HCT116 (cell line): ENCODE data around the gene METTL27.

Experiments used
- CEBPB ChIP-seq: IDR thresholded peaks from 2 replicates; pipeline ENCODE4 v1.6.1; 2012; ENCODE audit warnings: low read depth
- EGR1 ChIP-seq: IDR thresholded peaks from 2 replicates; pipeline ENCODE4 v1.6.1; 2012; ENCODE audit warnings: low read depth
- EZH2 ChIP-seq: fragments of 200-600 bp; sonication (generic); IDR thresholded peaks from 2 replicates; pipeline ENCODE4 v1.6.1; 2017; ENCODE audit warnings: antibody characterized with exemption, mixed run types
- EZH2phosphoT487 ChIP-seq: fragments of 200-600 bp; IDR thresholded peaks from 2 replicates; pipeline ENCODE4 v1.6.1; 2018; ENCODE audit warnings: antibody characterized with exemption, borderline replicate concordance
- POLR2A ChIP-seq: IDR thresholded peaks from 2 replicates; pipeline ENCODE4 v1.7.0; 2011; ENCODE audit warnings: borderline replicate concordance; ENCODE audit not compliant: insufficient read depth, insufficient read length; ENCODE audit errors: extremely low read depth
- POLR2AphosphoS5 ChIP-seq: IDR thresholded peaks from 2 replicates; pipeline ENCODE4 v1.6.1; 2011; ENCODE audit warnings: mild to moderate bottlenecking, low read depth, low read length, moderate library complexity
- TCF7L2 ChIP-seq: IDR thresholded peaks from 2 replicates; pipeline ENCODE4 v1.7.0; 2011; ENCODE audit warnings: borderline replicate concordance, inconsistent platforms; ENCODE audit not compliant: insufficient read depth, insufficient read length; ENCODE audit errors: extremely low read depth
- YY1 ChIP-seq: IDR thresholded peaks from 2 replicates; pipeline ENCODE4 v1.6.1; 2011; ENCODE audit warnings: low read length, low read depth, moderate library complexity, mild to moderate bottlenecking; ENCODE audit not compliant: insufficient replicate concordance; ENCODE audit errors: extremely low read depth
- TF ChIP-seq, protein P1 (sequence below), 3 experiments: fragments of 200-600 bp in 1 of 3; sonication (generic) in 1 of 3; IDR thresholded peaks in 2 of 3; conservative IDR thresholded peaks in 1 of 3; 2 replicates each; pipeline ENCODE4 v1.5.1; 2012 to 2017; ENCODE audit warnings: low read depth in 2 of 3, low read length in 2 of 3, antibody characterized with exemption in 1 of 3, borderline replicate concordance in 1 of 3, control low read depth in 1 of 3, mild to moderate bottlenecking in 1 of 3, mixed read lengths in 1 of 3, mixed run types in 1 of 3, moderate library complexity in 1 of 3; ENCODE audit not compliant: insufficient read depth in 1 of 3
- TF ChIP-seq, protein P2 (sequence below): IDR thresholded peaks from 2 replicates; pipeline ENCODE4 v1.6.1; 2011; ENCODE audit warnings: mild to moderate bottlenecking, low read length, moderate library complexity; ENCODE audit not compliant: insufficient replicate concordance; ENCODE audit errors: extremely low read depth
- TF ChIP-seq, protein P3 (sequence below): IDR thresholded peaks from 2 replicates; pipeline ENCODE4 v1.6.1; 2012; ENCODE audit warnings: low read depth
- TF ChIP-seq, protein P4 (sequence below): IDR thresholded peaks from 2 replicates; pipeline ENCODE4 v1.6.1; 2012

DNA sequence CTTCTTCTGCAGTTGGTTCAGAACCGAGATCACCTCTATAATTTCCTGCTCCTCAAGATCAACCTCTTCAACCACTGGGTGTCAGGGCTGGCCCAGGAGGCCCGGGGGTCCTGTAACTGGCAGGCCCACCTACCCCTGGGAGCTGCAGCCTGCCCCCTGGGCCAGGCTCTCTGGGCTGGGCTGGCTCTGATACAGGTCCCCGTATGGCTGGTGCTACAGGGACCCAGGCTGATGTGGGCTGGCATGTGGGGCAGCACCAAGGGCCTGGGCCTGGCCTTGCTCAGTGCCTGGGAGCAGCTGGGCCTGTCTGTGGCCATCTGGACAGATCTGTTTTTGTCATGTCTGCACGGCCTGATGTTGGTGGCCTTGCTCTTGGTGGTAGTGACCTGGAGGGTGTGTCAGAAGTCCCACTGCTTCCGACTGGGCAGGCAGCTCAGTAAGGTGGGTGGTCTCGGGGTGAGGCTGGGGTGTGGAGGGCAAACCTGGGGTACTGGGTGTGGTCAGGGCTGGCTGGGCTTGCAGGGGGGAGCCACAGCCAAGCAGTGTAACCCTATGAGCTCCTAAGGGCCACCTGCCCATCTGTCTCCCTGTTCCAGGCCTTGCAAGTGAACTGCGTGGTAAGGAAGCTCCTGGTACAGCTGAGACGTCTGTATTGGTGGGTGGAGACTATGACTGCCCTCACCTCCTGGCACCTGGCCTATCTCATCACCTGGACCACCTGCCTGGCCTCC, 22.8 kb upstream of the METTL27 start:
- TF ChIP-seq, protein P1, sequence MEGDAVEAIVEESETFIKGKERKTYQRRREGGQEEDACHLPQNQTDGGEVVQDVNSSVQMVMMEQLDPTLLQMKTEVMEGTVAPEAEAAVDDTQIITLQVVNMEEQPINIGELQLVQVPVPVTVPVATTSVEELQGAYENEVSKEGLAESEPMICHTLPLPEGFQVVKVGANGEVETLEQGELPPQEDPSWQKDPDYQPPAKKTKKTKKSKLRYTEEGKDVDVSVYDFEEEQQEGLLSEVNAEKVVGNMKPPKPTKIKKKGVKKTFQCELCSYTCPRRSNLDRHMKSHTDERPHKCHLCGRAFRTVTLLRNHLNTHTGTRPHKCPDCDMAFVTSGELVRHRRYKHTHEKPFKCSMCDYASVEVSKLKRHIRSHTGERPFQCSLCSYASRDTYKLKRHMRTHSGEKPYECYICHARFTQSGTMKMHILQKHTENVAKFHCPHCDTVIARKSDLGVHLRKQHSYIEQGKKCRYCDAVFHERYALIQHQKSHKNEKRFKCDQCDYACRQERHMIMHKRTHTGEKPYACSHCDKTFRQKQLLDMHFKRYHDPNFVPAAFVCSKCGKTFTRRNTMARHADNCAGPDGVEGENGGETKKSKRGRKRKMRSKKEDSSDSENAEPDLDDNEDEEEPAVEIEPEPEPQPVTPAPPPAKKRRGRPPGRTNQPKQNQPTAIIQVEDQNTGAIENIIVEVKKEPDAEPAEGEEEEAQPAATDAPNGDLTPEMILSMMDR (IDR thresholded peaks at IDR 0.05 in 2 of 3, conservative IDR thresholded peaks at IDR 0.05 in 1 of 3; ENCODE audit: borderline replicate concordance in 1 of 3, insufficient read depth in 1 of 3, low read depth in 2 of 3, low read length in 2 of 3): no peak
- TF ChIP-seq, protein P2, sequence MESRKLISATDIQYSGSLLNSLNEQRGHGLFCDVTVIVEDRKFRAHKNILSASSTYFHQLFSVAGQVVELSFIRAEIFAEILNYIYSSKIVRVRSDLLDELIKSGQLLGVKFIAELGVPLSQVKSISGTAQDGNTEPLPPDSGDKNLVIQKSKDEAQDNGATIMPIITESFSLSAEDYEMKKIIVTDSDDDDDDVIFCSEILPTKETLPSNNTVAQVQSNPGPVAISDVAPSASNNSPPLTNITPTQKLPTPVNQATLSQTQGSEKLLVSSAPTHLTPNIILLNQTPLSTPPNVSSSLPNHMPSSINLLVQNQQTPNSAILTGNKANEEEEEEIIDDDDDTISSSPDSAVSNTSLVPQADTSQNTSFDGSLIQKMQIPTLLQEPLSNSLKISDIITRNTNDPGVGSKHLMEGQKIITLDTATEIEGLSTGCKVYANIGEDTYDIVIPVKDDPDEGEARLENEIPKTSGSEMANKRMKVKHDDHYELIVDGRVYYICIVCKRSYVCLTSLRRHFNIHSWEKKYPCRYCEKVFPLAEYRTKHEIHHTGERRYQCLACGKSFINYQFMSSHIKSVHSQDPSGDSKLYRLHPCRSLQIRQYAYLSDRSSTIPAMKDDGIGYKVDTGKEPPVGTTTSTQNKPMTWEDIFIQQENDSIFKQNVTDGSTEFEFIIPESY: no peak
- no peak for TF ChIP-seq POLR2A
- TF ChIP-seq YY1: no peak
- TF ChIP-seq EZH2: no peak
- TF ChIP-seq CEBPB: no peak
- TF ChIP-seq, protein P3, sequence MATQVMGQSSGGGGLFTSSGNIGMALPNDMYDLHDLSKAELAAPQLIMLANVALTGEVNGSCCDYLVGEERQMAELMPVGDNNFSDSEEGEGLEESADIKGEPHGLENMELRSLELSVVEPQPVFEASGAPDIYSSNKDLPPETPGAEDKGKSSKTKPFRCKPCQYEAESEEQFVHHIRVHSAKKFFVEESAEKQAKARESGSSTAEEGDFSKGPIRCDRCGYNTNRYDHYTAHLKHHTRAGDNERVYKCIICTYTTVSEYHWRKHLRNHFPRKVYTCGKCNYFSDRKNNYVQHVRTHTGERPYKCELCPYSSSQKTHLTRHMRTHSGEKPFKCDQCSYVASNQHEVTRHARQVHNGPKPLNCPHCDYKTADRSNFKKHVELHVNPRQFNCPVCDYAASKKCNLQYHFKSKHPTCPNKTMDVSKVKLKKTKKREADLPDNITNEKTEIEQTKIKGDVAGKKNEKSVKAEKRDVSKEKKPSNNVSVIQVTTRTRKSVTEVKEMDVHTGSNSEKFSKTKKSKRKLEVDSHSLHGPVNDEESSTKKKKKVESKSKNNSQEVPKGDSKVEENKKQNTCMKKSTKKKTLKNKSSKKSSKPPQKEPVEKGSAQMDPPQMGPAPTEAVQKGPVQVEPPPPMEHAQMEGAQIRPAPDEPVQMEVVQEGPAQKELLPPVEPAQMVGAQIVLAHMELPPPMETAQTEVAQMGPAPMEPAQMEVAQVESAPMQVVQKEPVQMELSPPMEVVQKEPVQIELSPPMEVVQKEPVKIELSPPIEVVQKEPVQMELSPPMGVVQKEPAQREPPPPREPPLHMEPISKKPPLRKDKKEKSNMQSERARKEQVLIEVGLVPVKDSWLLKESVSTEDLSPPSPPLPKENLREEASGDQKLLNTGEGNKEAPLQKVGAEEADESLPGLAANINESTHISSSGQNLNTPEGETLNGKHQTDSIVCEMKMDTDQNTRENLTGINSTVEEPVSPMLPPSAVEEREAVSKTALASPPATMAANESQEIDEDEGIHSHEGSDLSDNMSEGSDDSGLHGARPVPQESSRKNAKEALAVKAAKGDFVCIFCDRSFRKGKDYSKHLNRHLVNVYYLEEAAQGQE: no peak
- no peak for TF ChIP-seq POLR2AphosphoS5
- no peak for TF ChIP-seq EGR1
- TF ChIP-seq EZH2phosphoT487: no peak
- TF ChIP-seq TCF7L2: no peak
- TF ChIP-seq, protein P4, sequence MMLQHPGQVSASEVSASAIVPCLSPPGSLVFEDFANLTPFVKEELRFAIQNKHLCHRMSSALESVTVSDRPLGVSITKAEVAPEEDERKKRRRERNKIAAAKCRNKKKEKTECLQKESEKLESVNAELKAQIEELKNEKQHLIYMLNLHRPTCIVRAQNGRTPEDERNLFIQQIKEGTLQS: no peak
